Panc1 (cell line): ENCODE data around the gene NOX3. TPM values are rescaled to one million over a fixed set of nuclear protein-coding genes. Genes with fewer than 3 reads are reported as not detected.

Source experiments
- ATAC-seq: fragments of 200-7000 bp; cut with Tn5 transposase; 2 replicates; pipeline ENCODE4 v1.9.1; 2020; ENCODE audit warnings: mild to moderate bottlenecking, moderate library complexity
- BruUV-seq: library from RNA; stranded (reverse); fragments of 400-500 nt; replicated peaks from 2 replicates; lab custom pipeline; 2021; lab: Mats Ljungman, UMichigan
- CTCF ChIA-PET: fragments of 300-600 bp; sonication (Branson Sonifier 250); formaldehyde crosslinking; loops from one replicate; lab custom pipeline; 2022; ENCODE audit warnings: antibody characterized with exemption; lab: Charles Lee
- POLR2A ChIA-PET: fragments of 300-600 bp; sonication (Branson Sonifier 250); formaldehyde crosslinking; loops from one replicate; lab custom pipeline; 2022; ENCODE audit warnings: antibody characterized with exemption; lab: Charles Lee
- DNase-seq: peaks from one replicate; pipeline ENCODE4 v3.0.0-alpha.2; 2010; ENCODE audit warnings: low read depth, low spot score
- H3K27ac ChIP-seq: 2 replicates; pipeline ENCODE4 v1.5.1; 2011; ENCODE audit warnings: mild to moderate bottlenecking, low read length, inconsistent platforms
- H3K27me3 ChIP-seq: fragments of 200-500 bp; sonication (Bioruptor generic); 2 replicates; pipeline ENCODE4 v1.6.0; 2014; ENCODE audit warnings: low read length, inconsistent platforms; ENCODE audit not compliant: control insufficient read depth, insufficient read depth
- H3K36me3 ChIP-seq: fragments of 200-500 bp; sonication (Bioruptor generic); 2 replicates; pipeline ENCODE4 v1.5.1; 2014; ENCODE audit warnings: inconsistent platforms, mild to moderate bottlenecking, low read length, moderate library complexity; ENCODE audit not compliant: control insufficient read depth, insufficient read depth
- H3K4me1 ChIP-seq: 2 replicates; pipeline ENCODE4 v1.5.1; 2011; ENCODE audit warnings: inconsistent platforms, mild to moderate bottlenecking, low read length, moderate library complexity; ENCODE audit not compliant: control insufficient read depth, insufficient read depth
- H3K4me3 ChIP-seq, 2 experiments: 2 replicates each; pipeline ENCODE4 v1.5.1; 2011 to 2012; ENCODE audit warnings: low read depth in 2 of 2, low read length in 2 of 2, mild to moderate bottlenecking in 2 of 2, inconsistent platforms in 1 of 2, moderate library complexity in 1 of 2
- H3K9me3 ChIP-seq: fragments of 200-500 bp; sonication (Bioruptor generic); 2 replicates; pipeline ENCODE4 v1.5.1; 2014; ENCODE audit warnings: low read depth, mild to moderate bottlenecking, inconsistent platforms, low read length, moderate library complexity; ENCODE audit not compliant: control insufficient read depth, insufficient read depth
- POLR2AphosphoS5 ChIP-seq: IDR thresholded peaks from 2 replicates; pipeline ENCODE4 v1.6.1; 2012; ENCODE audit warnings: mild to moderate bottlenecking, low read depth, low read length, moderate library complexity
- SIN3A ChIP-seq: IDR thresholded peaks from 2 replicates; pipeline ENCODE4 v1.6.1; 2012; ENCODE audit warnings: low read depth, mild to moderate bottlenecking, low read length, moderate library complexity, borderline replicate concordance; ENCODE audit not compliant: insufficient read depth
- TCF7L2 ChIP-seq: IDR thresholded peaks from 2 replicates; pipeline ENCODE4 v1.6.1; 2011; ENCODE audit warnings: mild to moderate bottlenecking, low read depth, low read length, inconsistent platforms
- in situ Hi-C: cut with HindIII; loops from 2 replicates; pipeline ENCODE4 v1.10.0; 2016; ENCODE audit warnings: low sequenced_read_pairs, low pct_unique_long_range_greater_than_20kb
- intact Hi-C: fragments of 100-400 bp; cut with micrococcal nuclease; formaldehyde crosslinking; loops from one replicate; pipeline ENCODE4 v1.10.0; 2022; ENCODE audit not compliant: unreplicated experiment
- total RNA-seq: library from RNA; stranded (reverse); gene quantifications from one replicate; pipeline ENCODE4 v1.2.1, GENCODE V29; 2021; ENCODE audit not compliant: unreplicated experiment
- TF ChIP-seq, protein P1 (sequence below), 2 experiments: IDR thresholded peaks; 2 replicates each; pipeline ENCODE4 v1.6.1; 2011 to 2012; ENCODE audit warnings: low read depth in 2 of 2, control low read depth in 1 of 2, low read length in 1 of 2, mild to moderate bottlenecking in 1 of 2, moderate library complexity in 1 of 2; ENCODE audit not compliant: insufficient read depth in 1 of 2
- TF ChIP-seq, protein P2 (sequence below): fragments of 450-650 bp; IDR thresholded peaks from 2 replicates; pipeline ENCODE4 v1.5.1; 2017; ENCODE audit warnings: mild to moderate bottlenecking

NOX3 gene
- total RNA-seq, 1 experiment from 2014 or later, result not detected

- CTCF ChIA-PET, result no interaction called here
- intact Hi-C loops, result no loop called here
- Histone ChIP-seq H3K4me1 (0 out of 2 replicates have a peak, but pooled peaks cover 7% of the 10 kb centered on the region), H3K36me3 (no peaks in the 10 kb centered on the region), H3K27ac (peak overlapping the region; percentile 49), H3K4me3 (no peak overlapping the region), H3K9me3 (no peaks in the 10 kb centered on the region), H3K27me3 (no peaks in the 10 kb centered on the region)
- POLR2A ChIA-PET, result no interaction called here
- DNase-seq (peak; percentile 28), ATAC-seq (peak; percentile 82; the same call in 1 of the 2 replicates)
- BruUV-seq, result no TSS peak
- in situ Hi-C loops, result no loop called here
- TF ChIP-seq TCF7L2, result 0 out of 2 replicates have a peak, but pooled peaks have one; percentile 36
- TF ChIP-seq, protein P1, sequence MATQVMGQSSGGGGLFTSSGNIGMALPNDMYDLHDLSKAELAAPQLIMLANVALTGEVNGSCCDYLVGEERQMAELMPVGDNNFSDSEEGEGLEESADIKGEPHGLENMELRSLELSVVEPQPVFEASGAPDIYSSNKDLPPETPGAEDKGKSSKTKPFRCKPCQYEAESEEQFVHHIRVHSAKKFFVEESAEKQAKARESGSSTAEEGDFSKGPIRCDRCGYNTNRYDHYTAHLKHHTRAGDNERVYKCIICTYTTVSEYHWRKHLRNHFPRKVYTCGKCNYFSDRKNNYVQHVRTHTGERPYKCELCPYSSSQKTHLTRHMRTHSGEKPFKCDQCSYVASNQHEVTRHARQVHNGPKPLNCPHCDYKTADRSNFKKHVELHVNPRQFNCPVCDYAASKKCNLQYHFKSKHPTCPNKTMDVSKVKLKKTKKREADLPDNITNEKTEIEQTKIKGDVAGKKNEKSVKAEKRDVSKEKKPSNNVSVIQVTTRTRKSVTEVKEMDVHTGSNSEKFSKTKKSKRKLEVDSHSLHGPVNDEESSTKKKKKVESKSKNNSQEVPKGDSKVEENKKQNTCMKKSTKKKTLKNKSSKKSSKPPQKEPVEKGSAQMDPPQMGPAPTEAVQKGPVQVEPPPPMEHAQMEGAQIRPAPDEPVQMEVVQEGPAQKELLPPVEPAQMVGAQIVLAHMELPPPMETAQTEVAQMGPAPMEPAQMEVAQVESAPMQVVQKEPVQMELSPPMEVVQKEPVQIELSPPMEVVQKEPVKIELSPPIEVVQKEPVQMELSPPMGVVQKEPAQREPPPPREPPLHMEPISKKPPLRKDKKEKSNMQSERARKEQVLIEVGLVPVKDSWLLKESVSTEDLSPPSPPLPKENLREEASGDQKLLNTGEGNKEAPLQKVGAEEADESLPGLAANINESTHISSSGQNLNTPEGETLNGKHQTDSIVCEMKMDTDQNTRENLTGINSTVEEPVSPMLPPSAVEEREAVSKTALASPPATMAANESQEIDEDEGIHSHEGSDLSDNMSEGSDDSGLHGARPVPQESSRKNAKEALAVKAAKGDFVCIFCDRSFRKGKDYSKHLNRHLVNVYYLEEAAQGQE (IDR thresholded peaks at IDR 0.05; ENCODE audit: insufficient read depth in 1 of 2, low read depth in 2 of 2, low read length in 1 of 2), result no peak
Observed at GRCh38 chr6:155444120-155444917, 11.3 kb downstream of the NOX3 start.

GRCh38 chr6:155443168-155443567 lies 12.5 kb downstream of the NOX3 start:
- H3K27ac ChIP-seq, result no peak overlapping the region
- CTCF ChIA-PET, result no interaction called here
- no peaks in the 10 kb centered on the region for H3K27me3 ChIP-seq
- POLR2A ChIA-PET, result no interaction called here
- no TSS peak for BruUV-seq
- 0 out of 2 replicates have a peak, but pooled peaks cover 7% of the 10 kb centered on the region for H3K4me1 ChIP-seq
- no peak overlapping the region for H3K4me3 ChIP-seq
- ATAC-seq (no peak), DNase-seq (no peak)
- intact Hi-C loops, result no loop called here
- no peaks in the 10 kb centered on the region for H3K9me3 ChIP-seq
- no peak for TF ChIP-seq SIN3A
- TF ChIP-seq, protein P2, sequence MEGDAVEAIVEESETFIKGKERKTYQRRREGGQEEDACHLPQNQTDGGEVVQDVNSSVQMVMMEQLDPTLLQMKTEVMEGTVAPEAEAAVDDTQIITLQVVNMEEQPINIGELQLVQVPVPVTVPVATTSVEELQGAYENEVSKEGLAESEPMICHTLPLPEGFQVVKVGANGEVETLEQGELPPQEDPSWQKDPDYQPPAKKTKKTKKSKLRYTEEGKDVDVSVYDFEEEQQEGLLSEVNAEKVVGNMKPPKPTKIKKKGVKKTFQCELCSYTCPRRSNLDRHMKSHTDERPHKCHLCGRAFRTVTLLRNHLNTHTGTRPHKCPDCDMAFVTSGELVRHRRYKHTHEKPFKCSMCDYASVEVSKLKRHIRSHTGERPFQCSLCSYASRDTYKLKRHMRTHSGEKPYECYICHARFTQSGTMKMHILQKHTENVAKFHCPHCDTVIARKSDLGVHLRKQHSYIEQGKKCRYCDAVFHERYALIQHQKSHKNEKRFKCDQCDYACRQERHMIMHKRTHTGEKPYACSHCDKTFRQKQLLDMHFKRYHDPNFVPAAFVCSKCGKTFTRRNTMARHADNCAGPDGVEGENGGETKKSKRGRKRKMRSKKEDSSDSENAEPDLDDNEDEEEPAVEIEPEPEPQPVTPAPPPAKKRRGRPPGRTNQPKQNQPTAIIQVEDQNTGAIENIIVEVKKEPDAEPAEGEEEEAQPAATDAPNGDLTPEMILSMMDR, result no peak
- TF ChIP-seq, protein P1 (IDR thresholded peaks at IDR 0.05; ENCODE audit: insufficient read depth in 1 of 2, low read depth in 2 of 2, low read length in 1 of 2), result no peak
- TF ChIP-seq POLR2AphosphoS5, result no peak
- no peak for TF ChIP-seq TCF7L2
- H3K36me3 ChIP-seq, result no peaks in the 10 kb centered on the region
- in situ Hi-C loops, result no loop called here
